GM18909 (cell line): ENCODE data around the gene TOGARAM2.
A peak's percentile ranks its signal among the peaks of the same experiment; 100 is the strongest.

Source experiments
- ATAC-seq: cut with Tn5 transposase; IDR thresholded peaks from one replicate; pipeline ENCODE4 v1.9.1; 2021; ENCODE audit warnings: mild to moderate bottlenecking; ENCODE audit not compliant: unreplicated experiment, poor library complexity

TOGARAM2 gene

DNA sequence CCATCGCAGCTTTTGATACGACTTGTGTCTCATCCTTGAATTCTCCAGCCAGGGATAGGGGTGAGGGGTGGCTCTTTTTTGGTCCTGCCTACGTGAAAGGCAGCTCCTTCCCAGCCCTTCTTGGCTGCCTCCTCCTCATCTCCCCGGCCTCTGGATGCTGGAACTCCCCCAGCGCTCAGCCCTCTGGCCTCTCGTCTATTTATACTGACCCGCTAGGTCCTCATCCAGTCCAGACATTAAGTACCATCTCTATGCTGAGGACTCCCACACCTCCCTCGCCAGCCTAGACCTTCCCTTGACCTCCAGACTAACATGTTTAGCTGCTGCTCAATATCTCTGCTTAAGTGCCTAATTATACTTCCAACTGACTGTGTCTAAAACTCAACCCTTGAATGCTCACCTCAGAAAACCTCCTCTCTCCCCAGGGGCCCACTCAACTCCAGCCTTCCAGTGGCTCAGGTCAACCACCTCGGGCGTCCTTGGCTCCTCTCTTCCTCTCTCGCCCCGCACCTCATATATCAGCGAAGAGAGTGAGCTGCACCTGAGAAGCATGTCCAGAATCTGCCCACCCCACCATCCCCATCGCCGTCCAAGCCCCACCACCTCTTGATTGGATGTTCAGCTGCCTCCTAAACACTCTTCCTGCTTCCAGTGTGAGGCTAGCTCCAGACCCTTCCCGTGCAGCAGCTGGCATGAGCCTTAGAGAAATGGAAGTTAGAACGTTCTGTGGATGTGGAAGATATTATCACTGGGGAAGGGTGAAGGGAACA lies 34.8 kb downstream of the TOGARAM2 start:
- no peak for ATAC-seq

DNA sequence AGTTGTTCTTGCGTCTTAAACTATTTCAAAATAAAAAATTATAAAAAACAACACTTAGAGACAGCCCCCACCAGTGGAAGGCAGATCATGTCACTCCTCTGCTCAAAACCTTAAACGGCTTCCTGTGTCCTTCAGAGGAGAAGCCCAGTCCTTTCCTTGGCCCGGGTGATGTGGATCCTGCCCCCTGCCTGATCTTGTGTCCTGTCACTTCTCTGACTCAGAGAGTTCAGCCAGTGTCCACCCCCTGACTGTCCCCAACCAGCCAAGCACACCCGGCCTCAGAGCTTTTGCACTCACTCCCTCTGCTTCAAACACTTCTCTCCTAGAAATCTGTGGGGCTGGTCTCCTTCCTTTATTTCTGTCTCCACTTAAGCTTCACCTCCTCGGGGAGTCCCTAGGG lies 35.4 kb downstream of the TOGARAM2 start:
- ATAC-seq, result no peak

DNA sequence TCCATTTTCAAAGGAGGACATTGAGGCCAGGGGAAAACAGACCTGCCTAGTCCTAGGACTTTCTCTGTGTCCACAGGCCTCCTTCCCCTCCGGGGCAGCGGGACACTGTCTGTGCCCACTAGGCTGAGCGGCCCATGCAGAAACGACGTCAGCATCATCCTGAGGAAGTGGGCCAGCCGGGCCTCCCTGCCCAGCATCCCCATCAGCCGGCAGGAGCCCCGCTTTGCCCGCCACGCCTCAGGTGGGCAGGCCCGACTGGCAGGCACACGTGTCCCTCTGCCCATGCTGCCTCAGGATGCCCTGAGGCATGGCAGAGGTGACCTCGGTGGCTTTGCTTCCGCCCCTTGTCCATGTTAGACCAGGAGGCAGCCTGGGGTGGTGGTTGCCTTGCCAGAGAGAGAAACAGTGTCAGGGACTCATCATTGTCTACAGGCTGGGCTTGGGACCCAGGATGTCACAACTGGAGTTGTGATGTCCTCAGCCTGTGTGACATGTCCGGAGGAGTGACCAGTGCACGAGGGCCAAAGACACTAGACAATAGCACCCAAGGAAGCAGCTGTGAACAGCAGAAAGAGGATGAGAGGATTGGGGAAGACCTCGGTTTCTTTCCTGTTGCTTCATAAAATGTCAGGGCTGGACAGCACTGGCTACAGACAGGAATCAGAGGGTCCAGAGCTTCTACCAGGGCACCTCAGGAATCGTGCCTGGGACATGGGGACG lies 36.8 kb downstream of the TOGARAM2 start:
- no peak for ATAC-seq

DNA sequence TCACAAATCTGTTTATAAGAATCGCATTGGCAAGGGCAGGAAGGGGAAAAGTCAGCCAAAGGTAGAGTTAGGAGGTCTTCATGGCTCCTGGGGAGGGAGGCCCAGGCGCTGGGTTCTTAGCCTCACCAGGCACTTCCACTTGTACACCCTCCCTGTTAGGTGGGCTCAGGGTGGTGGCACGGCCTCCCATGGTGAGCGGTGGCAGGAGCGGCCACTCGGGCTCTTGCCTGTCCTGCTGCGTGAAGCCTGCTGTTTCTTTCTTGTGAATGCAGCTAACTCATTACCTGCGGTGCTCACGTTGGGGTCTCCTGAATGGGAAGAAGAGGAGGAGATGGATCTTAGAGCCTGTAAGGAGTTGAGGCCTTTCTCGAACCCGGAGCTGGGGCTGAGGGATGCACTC lies 40.8 kb downstream of the TOGARAM2 start:
- no peak for ATAC-seq

DNA sequence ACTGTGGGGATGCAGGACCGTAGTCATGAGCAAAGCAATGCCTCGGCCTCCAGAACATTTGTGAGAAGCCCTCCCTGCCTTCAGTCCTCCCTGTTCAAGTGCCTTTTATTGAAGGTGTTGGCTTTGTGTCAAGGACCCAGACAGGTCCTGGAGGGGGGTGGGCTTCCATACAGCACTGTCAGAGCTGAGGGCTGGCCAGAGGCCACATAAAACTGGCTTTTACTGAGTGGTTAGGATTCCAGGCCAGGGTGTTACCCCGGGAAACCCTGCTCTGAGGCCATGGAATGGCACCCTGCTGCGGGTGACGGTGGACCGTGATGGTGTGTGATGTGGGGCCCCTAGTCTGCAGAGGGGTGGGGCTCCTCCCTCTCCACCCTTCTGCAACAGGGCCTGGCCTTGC lies 41.6 kb downstream of the TOGARAM2 start:
- ATAC-seq, result no peak

DNA sequence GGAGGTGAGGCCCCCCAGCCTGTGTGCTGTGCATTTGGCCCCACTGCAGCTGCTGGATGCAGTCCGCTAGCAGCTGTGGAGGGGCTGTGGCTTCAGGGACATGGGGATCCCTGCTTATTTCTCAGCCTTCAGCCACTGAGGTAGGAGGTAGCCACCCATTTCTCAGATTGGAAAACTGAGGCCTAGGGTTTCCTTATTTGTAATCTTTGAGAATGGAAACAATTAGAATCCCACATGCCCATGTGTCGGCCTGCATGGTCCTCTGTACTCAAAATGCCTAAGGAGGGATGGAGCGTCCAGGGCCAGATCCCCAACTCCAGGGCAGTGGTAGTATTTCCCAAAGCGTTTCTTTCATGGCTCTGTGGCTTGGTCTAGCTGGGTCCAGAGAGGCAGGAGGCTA lies 42.1 kb downstream of the TOGARAM2 start:
- no peak for ATAC-seq

GRCh38 chr2:29024882-29025430 lies 43.9 kb downstream of the TOGARAM2 start:
- no peak for ATAC-seq

DNA sequence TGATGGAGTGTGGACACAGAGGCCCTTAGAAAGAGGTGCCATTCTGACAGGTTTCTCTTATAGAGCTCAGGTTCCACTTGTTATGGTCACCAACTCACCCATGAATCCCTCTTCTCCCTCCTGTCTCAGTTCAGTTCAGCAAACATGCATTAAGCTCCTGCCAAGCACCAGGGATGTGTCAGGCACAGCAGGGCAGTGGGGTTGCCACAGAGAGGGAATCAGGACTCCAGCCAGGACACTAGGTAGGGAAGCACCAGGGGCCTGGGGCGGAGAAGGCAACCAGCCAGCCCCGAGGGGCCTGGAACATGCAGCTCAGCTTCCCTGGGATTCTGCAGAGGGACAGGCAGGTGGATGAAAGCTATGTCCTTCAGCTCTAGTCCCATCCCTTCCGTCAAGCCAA lies 44.6 kb downstream of the TOGARAM2 start:
- ATAC-seq, result no peak

GRCh38 chr2:29031046-29031445 lies 49.9 kb downstream of the TOGARAM2 start:
- no peak for ATAC-seq

GRCh38 chr2:29032189-29032588 lies 51.1 kb downstream of the TOGARAM2 start:
- no peak for ATAC-seq

DNA sequence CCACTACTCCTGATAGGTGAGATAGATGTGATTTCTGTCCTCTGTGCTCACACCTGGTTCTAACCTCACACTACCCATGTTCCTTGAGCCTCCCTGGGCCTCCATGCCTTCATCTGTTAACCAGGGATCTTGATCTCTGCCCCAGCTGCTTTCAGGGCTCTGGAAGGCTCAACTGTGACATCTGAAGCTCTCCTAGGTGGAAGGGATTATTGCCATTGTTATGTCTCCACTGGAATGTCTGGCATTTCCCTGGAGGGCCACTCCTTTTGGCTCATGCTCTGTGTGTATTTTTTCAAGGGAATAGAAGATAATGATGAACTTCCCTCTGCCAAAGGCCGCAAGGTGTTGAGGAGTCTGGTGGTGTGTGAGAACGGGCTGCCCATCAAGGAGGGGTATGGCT lies 52.1 kb downstream of the TOGARAM2 start:
- ATAC-seq, result no peak

DNA sequence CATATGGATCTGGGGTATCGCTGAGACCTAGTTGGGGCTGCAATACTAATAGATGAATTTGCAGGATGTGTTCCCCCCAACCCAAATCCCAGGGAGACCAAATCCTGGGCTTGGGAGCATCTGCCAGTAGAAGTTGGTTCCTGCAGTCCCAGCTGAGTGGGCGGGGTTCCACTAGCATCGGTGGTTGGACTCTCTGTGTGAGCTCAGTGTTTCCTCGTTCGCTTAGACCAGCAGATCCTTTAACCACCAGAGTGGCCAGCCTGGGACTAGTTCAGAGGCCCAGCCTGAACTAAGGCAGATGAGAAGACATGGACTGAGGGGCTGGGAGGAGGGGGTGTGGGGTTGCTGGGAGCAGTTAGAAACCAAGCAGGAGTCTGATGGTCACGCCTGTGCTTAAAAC lies 52.6 kb downstream of the TOGARAM2 start:
- ATAC-seq, result no peak

- ATAC-seq, result no peak
These were observed 54.1 kb downstream of the TOGARAM2 start for GRCh38 chr2:29035016-29035745.

- peak; percentile 70 for ATAC-seq
These were observed 58.8 kb downstream of the TOGARAM2 start for GRCh38 chr2:29039718-29040480.

DNA sequence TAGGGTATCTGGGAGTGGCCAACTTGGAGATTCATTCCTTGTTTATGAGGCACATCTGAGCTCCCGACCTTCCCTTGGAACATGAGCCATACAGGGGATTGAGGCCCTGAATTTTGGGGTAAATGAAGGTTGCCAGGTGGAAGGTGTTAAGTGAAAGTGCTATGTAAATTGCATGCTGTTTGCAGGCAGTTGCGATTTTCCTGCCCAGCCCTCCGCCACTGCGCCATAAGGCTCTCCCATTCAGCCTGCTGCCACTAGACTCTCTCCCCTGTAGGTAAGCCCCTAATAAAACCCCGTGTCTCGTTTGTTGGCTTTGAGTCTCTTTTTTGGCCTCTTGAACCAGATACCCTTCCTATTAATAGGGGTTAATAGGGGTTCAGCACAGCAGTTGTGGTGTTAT lies 59.5 kb downstream of the TOGARAM2 start:
- ATAC-seq, result no peak

DNA sequence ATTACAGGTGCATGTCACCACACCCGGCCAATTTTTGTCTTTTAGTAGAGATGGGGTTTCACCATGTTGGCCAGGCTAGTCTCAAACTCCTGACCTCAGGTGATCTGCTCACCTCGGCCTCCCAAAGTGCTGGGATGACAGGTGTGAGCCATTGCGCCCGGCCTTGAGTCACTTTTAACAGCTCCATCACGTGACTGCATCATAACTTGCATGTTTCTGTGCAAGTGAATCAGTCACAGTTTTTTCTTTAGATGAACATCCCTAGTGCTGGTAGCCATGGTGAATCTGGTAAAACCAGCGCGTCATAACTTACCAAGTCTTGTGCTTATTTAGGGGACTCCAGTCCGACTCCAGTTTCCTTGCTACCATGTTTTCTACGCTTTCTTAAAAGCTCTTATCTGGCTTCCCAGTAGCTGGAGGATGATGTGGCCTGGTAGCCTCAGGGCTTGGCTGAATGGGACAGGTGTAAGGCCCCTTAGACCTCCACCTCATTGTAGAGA lies 60.1 kb downstream of the TOGARAM2 start:
- no peak for ATAC-seq

DNA sequence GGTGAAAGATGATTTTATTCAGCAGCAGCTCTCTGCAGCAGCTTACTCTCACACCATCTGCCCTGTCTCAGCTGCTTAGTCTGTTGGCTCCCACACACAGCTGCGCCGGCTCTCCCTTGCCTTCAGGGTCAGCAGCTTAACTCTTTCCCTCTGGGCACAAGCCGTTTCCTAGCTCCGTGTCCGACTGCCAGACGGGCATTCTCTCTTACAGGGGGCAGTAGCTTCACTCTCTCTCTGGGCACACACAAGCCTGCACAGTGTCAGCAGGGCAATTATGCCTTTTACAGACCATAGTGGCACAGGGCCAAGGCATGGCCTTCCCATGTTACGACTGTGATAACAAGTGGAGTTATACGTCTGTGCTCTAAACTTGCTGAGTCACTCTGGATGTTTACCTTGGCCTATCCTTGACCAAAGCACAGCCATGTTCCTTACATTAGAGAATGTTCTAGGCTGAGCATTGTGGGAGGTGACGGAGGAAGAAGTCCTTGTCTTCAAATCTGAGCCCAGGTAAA lies 61.5 kb downstream of the TOGARAM2 start:
- no peak for ATAC-seq

DNA sequence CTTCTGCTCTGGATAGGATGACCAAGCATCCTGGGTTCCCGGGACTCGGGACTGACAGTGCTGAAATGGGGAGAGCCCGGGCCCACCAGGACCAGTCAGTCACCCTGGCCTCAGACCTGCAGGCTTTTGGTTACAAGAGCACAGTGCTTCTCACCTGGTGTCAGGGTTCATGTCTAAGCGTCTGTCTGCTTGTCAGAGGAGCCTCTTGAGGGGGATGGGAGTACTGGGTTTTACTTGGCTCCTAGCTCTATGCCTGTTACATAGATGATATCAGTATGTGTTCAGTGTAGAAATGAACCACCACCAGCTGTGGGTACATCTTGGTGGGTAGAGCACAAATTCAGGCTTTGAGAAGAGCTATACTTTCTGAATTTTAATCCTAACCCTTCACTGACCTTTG lies 63.4 kb downstream of the TOGARAM2 start:
- no peak for ATAC-seq

GRCh38 chr2:29046321-29046720 lies 65.2 kb downstream of the TOGARAM2 start:
- ATAC-seq, result no peak
